HFFc6 (cell line): ENCODE data around the gene MCRIP1. TPM values are rescaled to one million over a fixed set of nuclear protein-coding genes. Genes with fewer than 3 reads are reported as not detected.
A peak's percentile ranks its signal among the peaks of the same experiment; 100 is the strongest.

Experiments used
- DNase-seq: peaks from one replicate; pipeline ENCODE4 v3.0.0-alpha.2; 2018
- H3K27ac Mint-ChIP-seq: 2 replicates; pipeline ENCODE4 v1.8.0; 2020; ENCODE audit warnings: mild to moderate bottlenecking, mixed read lengths
- H3K27me3 Mint-ChIP-seq: 2 replicates; pipeline ENCODE4 v1.8.0; 2021; ENCODE audit warnings: mild to moderate bottlenecking, moderate library complexity, mixed read lengths; ENCODE audit not compliant: insufficient read depth
- H3K36me3 Mint-ChIP-seq: 2 replicates; pipeline ENCODE4 v1.8.0; 2021; ENCODE audit warnings: low read depth, mixed read lengths
- H3K4me1 Mint-ChIP-seq: 2 replicates; pipeline ENCODE4 v1.8.0; 2020; ENCODE audit warnings: low read depth, mixed read lengths
- H3K4me3 Mint-ChIP-seq: 2 replicates; pipeline ENCODE4 v1.8.0; 2020; ENCODE audit warnings: mild to moderate bottlenecking, moderate library complexity, mixed read lengths
- H3K9me3 Mint-ChIP-seq: 2 replicates; pipeline ENCODE4 v1.8.0; 2020; ENCODE audit warnings: mild to moderate bottlenecking, mixed read lengths
- CTCF ChIP-seq: fragments of 200-600 bp; sonication (generic); IDR thresholded peaks from 2 replicates; pipeline ENCODE4 v1.5.0; 2021; ENCODE audit warnings: antibody characterized with exemption, mild to moderate bottlenecking
- total RNA-seq, 6 experiments: library from RNA; stranded (reverse); fragmentation: NEBNext Ultra II Directional; extraction: Animal tissue kit (Norgen Biotek cat#: 25700); gene quantifications; 2 replicates in 1 of 6; 3 replicates in 5 of 6; pipeline ENCODE4 v1.2.3, GENCODE V29; 2021

MCRIP1 gene
- total RNA-seq, 6 experiments from 2014 or later: 88.0 to 103 (median 92.8) TPM

- peak within 1 kb of the TSS; percentile 94 for H3K4me3 Mint-ChIP-seq
- peaks cover 27% of the 10 kb centered on the region for H3K4me1 Mint-ChIP-seq
- peaks cover 30% of the 10 kb centered on the region for H3K36me3 Mint-ChIP-seq
- no peak for TF ChIP-seq CTCF
- peak within 1 kb of the TSS; percentile 97 for H3K27ac Mint-ChIP-seq
- DNase-seq: no peak
- H3K9me3 Mint-ChIP-seq: no peaks in the 10 kb centered on the region; the same call in 1 of the 2 replicates
- peaks cover 18% of the 10 kb centered on the region for H3K27me3 Mint-ChIP-seq
Observed at GRCh38 chr17:81859906-81860755, 27.0 kb upstream of the MCRIP1 start, which contains the start of gene P4HB. Gene P4HB (minus strand): TSS chr17:81860535. CDS start chr17:81860471, 64 bp downstream.

DNA sequence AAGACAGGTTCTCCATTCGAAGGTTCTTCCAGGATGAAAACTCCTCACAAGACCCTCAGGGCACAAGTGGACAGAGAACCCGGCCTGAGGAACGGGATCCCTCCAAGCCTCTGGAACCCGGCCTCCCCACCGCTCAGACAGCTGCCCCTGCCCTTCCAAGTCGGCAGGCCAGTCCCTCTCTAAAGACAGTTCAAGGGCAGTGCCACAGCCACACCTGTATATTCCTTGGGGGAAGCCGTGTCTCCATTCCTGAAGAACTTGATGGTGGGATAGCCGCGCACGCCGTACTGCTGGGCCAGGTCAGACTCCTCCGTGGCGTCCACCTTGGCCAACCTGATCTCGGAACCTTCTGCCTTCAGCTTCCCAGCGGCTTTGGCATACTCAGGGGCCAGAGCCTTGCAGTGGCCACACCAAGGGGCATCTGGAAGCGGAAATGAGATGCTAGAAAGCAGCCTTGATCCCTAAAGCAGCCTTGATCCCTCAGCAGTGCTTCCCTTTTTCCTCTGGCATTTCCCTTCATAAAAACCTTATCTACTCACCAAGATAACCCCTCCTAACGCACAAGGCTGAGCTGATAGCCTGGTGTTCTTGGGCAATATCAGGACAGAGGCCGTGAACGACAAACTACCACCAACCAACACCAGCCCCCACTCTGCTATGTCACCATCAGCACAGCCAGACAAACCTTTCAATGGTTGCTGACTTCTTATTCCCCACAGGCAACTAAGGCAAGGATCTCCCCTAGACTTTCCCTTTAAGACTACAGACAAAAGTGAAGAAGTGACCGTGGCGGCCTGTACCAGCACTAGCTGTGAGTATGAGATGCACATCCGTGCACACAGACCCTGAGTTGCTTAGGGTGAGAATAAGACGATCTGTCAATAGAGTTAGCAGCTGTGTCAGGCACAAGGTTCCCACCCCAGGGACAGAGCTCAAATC, 26.1 kb upstream of the MCRIP1 start:
- Mint-ChIP-seq H3K9me3 (no peaks in the 10 kb centered on the region), H3K4me1 (peaks cover 27% of the 10 kb centered on the region), H3K36me3 (peaks cover 30% of the 10 kb centered on the region), H3K27me3 (peaks cover 10% of the 10 kb centered on the region), H3K4me3 (peak overlapping the region; percentile 92), H3K27ac (peak overlapping the region; percentile 65)
- no peak for DNase-seq
- TF ChIP-seq CTCF: no peak

DNA sequence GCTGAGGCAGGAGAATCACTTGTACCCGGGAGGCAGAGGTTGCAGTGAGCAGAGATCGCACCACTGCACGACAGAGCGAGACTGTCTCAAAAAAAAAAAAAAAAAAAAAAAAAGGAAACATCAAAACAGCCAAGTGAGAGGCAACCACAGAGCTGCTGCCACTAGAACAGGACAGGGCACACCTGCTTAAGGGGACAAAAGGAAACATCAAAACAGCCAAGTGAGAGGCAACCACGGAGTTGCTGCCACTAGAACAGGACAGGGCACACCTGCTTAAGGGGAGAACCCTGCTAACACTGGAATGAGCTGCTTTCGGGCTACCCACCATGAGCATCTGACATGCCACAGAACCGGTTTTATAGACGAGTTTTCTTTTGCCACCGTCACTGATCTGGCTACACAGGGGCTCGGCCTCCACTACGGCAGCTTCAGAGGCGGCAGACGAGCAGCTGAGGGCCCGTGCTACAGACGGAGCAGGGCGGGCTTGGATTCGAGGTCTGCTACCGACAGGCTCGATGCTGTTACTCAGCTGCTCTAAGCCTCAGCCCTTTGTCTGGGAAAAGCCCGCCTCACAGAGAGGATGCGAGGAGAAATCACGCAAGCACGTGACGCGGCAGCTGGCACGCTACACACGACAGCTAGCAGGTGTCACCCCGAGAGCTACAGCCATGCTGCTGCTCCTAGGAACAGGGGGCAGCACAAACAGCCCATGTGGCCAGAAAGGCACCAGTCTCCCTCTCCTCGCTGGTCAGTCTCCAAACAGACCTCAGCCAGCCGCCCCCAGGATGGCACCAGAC, 25.3 kb upstream of the MCRIP1 start:
- Mint-ChIP-seq H3K27ac (peak overlapping the region; percentile 65; the same call in 1 of the 2 replicates), H3K27me3 (peaks cover 10% of the 10 kb centered on the region), H3K36me3 (peaks cover 27% of the 10 kb centered on the region), H3K4me1 (peaks cover 22% of the 10 kb centered on the region), H3K9me3 (no peaks in the 10 kb centered on the region), H3K4me3 (peak overlapping the region; percentile 92)
- no peak for DNase-seq
- TF ChIP-seq CTCF: no peak

DNA sequence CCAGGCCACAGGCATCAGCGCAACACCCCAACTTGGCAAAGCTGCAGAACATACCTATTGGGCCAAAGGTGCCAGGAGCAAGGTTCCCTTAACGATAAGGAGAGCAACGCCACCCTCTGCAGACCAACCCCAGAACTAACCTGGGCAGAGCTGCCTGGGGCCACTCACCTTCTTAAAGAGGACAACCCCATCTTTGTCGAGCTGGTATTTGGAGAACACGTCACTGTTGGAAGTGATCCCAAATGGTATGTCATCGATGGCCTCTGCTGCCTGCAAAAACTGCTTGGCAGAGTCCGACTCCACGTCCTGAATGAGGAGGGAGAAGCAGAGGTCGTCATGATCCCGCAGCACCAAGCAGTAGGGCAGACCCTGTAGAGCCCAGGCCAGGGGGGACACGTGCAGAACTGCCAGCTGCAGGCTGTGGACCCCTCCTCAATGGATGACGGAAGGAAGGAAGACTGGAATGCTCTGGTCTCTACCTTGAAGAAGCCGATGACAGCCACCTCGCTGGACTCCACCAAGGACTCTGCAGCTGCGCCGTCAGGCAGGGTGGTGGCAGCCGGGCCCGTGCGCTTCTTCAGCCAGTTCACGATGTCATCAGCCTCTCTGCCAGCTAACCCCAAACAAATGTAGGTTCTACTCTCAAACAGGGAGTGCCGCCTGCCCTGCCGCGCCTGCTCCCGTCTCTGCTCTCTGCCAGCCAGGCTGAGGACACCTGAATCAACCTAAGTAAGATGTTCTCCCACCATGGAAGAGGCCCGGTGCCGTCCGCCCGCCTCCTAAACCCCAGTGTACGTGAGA, 22.1 kb upstream of the MCRIP1 start:
- H3K36me3 Mint-ChIP-seq: peaks cover 35% of the 10 kb centered on the region
- no peak overlapping the region; the same call in 1 of the 2 replicates for H3K27ac Mint-ChIP-seq
- no peak overlapping the region for H3K4me3 Mint-ChIP-seq
- H3K4me1 Mint-ChIP-seq: peaks cover 13% of the 10 kb centered on the region
- DNase-seq: no peak
- peaks cover 4% of the 10 kb centered on the region for H3K27me3 Mint-ChIP-seq
- TF ChIP-seq CTCF: no peak
- no peaks in the 10 kb centered on the region for H3K9me3 Mint-ChIP-seq
